CD14-positive monocyte (primary cell): ENCODE measurements around the gene FBN1. TPM values are rescaled to one million over a fixed set of nuclear protein-coding genes. Genes with fewer than 3 reads are reported as not detected.

Experiments used
- DNase-seq, 3 donors: peaks; one replicate each; pipeline ENCODE4 v3.0.0-alpha.2; 2011 to 2022
- H2AFZ ChIP-seq: 2 replicates; pipeline ENCODE4 v1.6.0; 2012; ENCODE audit warnings: mild to moderate bottlenecking, low read depth, low read length, inconsistent platforms; ENCODE audit not compliant: insufficient read depth, poor library complexity, severe bottlenecking
- H3K27ac ChIP-seq, 2 donors: 1 replicate in 1 of 2; 2 replicates in 1 of 2; pipeline ENCODE4 v1.5.1; 2012 to 2013; ENCODE audit warnings: low read length in 2 of 2, control low read depth in 1 of 2, inconsistent platforms in 1 of 2, low read depth in 1 of 2, mild to moderate bottlenecking in 1 of 2
- H3K27me3 ChIP-seq, 2 donors: one replicate each; pipeline versions ENCODE4 v1.6.0 to v1.6.1; 2011 to 2013; ENCODE audit warnings: low read length in 2 of 2; ENCODE audit not compliant: control insufficient read depth in 2 of 2, insufficient read depth in 2 of 2
- H3K36me3 ChIP-seq, 2 donors: replicated peaks in 1 of 2; 1 replicate in 1 of 2; 2 replicates in 1 of 2; pipeline versions ENCODE4 v1.5.1 to v1.6.1; 2012 to 2013; ENCODE audit warnings: low read length in 2 of 2, control low read depth in 1 of 2, inconsistent platforms in 1 of 2, mild to moderate bottlenecking in 1 of 2; ENCODE audit not compliant: insufficient read depth in 2 of 2, control insufficient read depth in 1 of 2
- H3K4me1 ChIP-seq, 2 donors: 1 replicate in 1 of 2; 2 replicates in 1 of 2; pipeline versions ENCODE4 v1.5.1 to v1.6.1; 2012 to 2013; ENCODE audit warnings: low read length in 2 of 2, control low read depth in 1 of 2, inconsistent platforms in 1 of 2, mild to moderate bottlenecking in 1 of 2, moderate library complexity in 1 of 2; ENCODE audit not compliant: insufficient read depth in 2 of 2, control insufficient read depth in 1 of 2
- H3K4me2 ChIP-seq: replicated peaks from 2 replicates; pipeline ENCODE3; 2012; ENCODE audit warnings: low read length, moderate library complexity, mild to moderate bottlenecking; ENCODE audit not compliant: poor library complexity, severe bottlenecking; ENCODE audit errors: extremely low read depth
- H3K4me3 ChIP-seq, 3 experiments: fragments of 200-600 bp in 1 of 3; sonication (generic) in 1 of 3; replicated peaks in 1 of 3; 1 replicate in 2 of 3; 2 replicates in 1 of 3; pipeline ENCODE4 v1.5.1; 2011 to 2013; ENCODE audit warnings: low read length in 3 of 3, mild to moderate bottlenecking in 3 of 3, control low read depth in 2 of 3, low read depth in 2 of 3, inconsistent platforms in 1 of 3, moderate library complexity in 1 of 3
- H3K79me2 ChIP-seq: 2 replicates; pipeline ENCODE4 v1.6.0; 2012; ENCODE audit warnings: mild to moderate bottlenecking, control low read depth, inconsistent platforms, low read length, moderate library complexity; ENCODE audit not compliant: insufficient read depth
- H3K9ac ChIP-seq: 2 replicates; pipeline ENCODE4 v1.6.0; 2017; ENCODE audit warnings: low read length, mild to moderate bottlenecking; ENCODE audit not compliant: insufficient read depth, poor library complexity, severe bottlenecking
- H3K9me3 ChIP-seq, 2 donors: replicated peaks in 1 of 2; 1 replicate in 1 of 2; 2 replicates in 1 of 2; pipeline versions ENCODE4 v1.5.1 to v1.6.1; 2012 to 2013; ENCODE audit warnings: low read length in 2 of 2, control low read depth in 1 of 2; ENCODE audit not compliant: control insufficient read depth in 1 of 2, insufficient read depth in 1 of 2
- H4K20me1 ChIP-seq: 2 replicates; pipeline ENCODE4 v1.6.0; 2012; ENCODE audit warnings: mild to moderate bottlenecking, low read length, control low read depth, moderate library complexity; ENCODE audit not compliant: insufficient read depth
- H3K27ac Mint-ChIP-seq, 7 donors: one replicate each; pipeline ENCODE4 v1.8.0; 2020; ENCODE audit warnings: mild to moderate bottlenecking in 7 of 7, mixed read lengths in 7 of 7, moderate library complexity in 6 of 7, inconsistent platforms in 2 of 7
- H3K27me3 Mint-ChIP-seq, 3 donors: one replicate each; pipeline ENCODE4 v1.8.0; 2021 to 2022; ENCODE audit warnings: low read depth in 3 of 3, mild to moderate bottlenecking in 3 of 3, mixed read lengths in 3 of 3, moderate library complexity in 3 of 3, inconsistent platforms in 1 of 3
- H3K36me3 Mint-ChIP-seq, 2 donors: one replicate each; pipeline ENCODE4 v1.8.0; 2020; ENCODE audit warnings: mixed read lengths in 2 of 2, inconsistent platforms in 1 of 2, mild to moderate bottlenecking in 1 of 2
- H3K4me1 Mint-ChIP-seq: one replicate; pipeline ENCODE4 v1.8.0; 2020; ENCODE audit warnings: mild to moderate bottlenecking, mixed read lengths
- H3K4me3 Mint-ChIP-seq, 2 donors: one replicate each; pipeline ENCODE4 v1.8.0; 2020; ENCODE audit warnings: mild to moderate bottlenecking in 2 of 2, mixed read lengths in 2 of 2, moderate library complexity in 1 of 2
- H3K9me3 Mint-ChIP-seq, 7 donors: one replicate each; pipeline ENCODE4 v1.8.0; 2020 to 2022; ENCODE audit warnings: mixed read lengths in 7 of 7, mild to moderate bottlenecking in 6 of 7, moderate library complexity in 6 of 7, inconsistent platforms in 2 of 7
- CTCF ChIP-seq: fragments of 200-600 bp; IDR thresholded peaks from one replicate; pipeline ENCODE4 v1.8.0; 2022; ENCODE audit warnings: antibody characterized with exemption, mild to moderate bottlenecking
- WGBS: methylation state at CpG from one replicate; pipeline ENCODE4 v1.1.5; 2013; ENCODE audit warnings: missing lambda C conversion rate; ENCODE audit not compliant: insufficient coverage; 5-methylcytosine and 5-hydroxymethylcytosine counted together
- intact Hi-C, 2 donors: fragments of 100-400 bp; cut with micrococcal nuclease; formaldehyde crosslinking; loops; one replicate each; pipeline versions ENCODE4 v1.15.0 to v1.15.1; 2023
- polyA plus RNA-seq, 3 donors: library from polyadenylated mRNA; depleted of rRNA in 1 of 3; unstranded in 2 of 3; stranded (reverse) in 1 of 3; fragments of 300-500 nt in 2 of 3; fragments of >200 nt in 1 of 3; fragmentation: Illumina TruSeq in 2 of 3; gene quantifications; 1 replicate in 2 of 3; 2 replicates in 1 of 3; pipeline ENCODE4 v1.2.3, GENCODE V29; 2012 to 2021

Gene FBN1
- polyA plus RNA-seq, 3 donors: 0.29 TPM; not detected in 2

- DNase-seq: no peak
- intact Hi-C loops: no loop called here
- Histone ChIP-seq H3K27me3 (no peaks in the 10 kb centered on the region), H3K9ac (no peak overlapping the region), H3K79me2 (no peaks in the 10 kb centered on the region), H3K4me2 (no peak overlapping the region), H2AFZ (no peak overlapping the region), H3K4me3 (no peak overlapping the region), H4K20me1 (no peaks in the 10 kb centered on the region), H3K9me3 (no peaks in the 10 kb centered on the region), H3K36me3 (no peaks in the 10 kb centered on the region), H3K27ac (no peak overlapping the region), H3K4me1 (no peaks in the 10 kb centered on the region)
- Mint-ChIP-seq H3K27ac (no peak overlapping the region), H3K4me3 (no peak overlapping the region), H3K27me3 (no peaks in the 10 kb centered on the region), H3K4me1 (no peaks in the 10 kb centered on the region), H3K9me3 (peaks cover 0 to 2% (median 0%) of the 10 kb centered on the region in 7 donors), H3K36me3 (no peaks in the 10 kb centered on the region)
- no peak for TF ChIP-seq CTCF
- WGBS: no CpG with 5 or more reads among the region's 3 CpGs
Observed at GRCh38 chr15:48505067-48505466, 140.4 kb downstream of the FBN1 start.

- no peak overlapping the region for H3K4me3 Mint-ChIP-seq
- H3K79me2 ChIP-seq: no peaks in the 10 kb centered on the region
- no peak for TF ChIP-seq CTCF
- H3K27ac Mint-ChIP-seq: no peak overlapping the region
- WGBS: no CpG with 5 or more reads among the region's 1 CpG
- intact Hi-C loops: no loop called here
- H3K9me3 Mint-ChIP-seq: peaks cover 0 to 2% (median 0%) of the 10 kb centered on the region in 7 donors
- no peaks in the 10 kb centered on the region for H4K20me1 ChIP-seq
- no peak overlapping the region for H2AFZ ChIP-seq
- H3K4me2 ChIP-seq: no peak overlapping the region
- no peak overlapping the region for H3K27ac ChIP-seq
- DNase-seq: no peak
- no peaks in the 10 kb centered on the region for H3K9me3 ChIP-seq
- H3K27me3 Mint-ChIP-seq: no peaks in the 10 kb centered on the region
- H3K4me3 ChIP-seq: no peak overlapping the region
- no peaks in the 10 kb centered on the region for H3K36me3 ChIP-seq
- H3K27me3 ChIP-seq: no peaks in the 10 kb centered on the region
- H3K4me1 Mint-ChIP-seq: no peaks in the 10 kb centered on the region
- H3K36me3 Mint-ChIP-seq: no peaks in the 10 kb centered on the region
- no peak overlapping the region for H3K9ac ChIP-seq
- H3K4me1 ChIP-seq: no peaks in the 10 kb centered on the region
Observed at GRCh38 chr15:48501208-48501607, 144.3 kb downstream of the FBN1 start.
